ENCODE data around the gene KCNIP2. TPM values are rescaled to one million over a fixed set of nuclear protein-coding genes. Genes with fewer than 3 reads are reported as not detected.

KCNIP2 gene
- not detected in 2 replicates for total RNA-seq (2014; rRNA removed; shearing (Covaris generic))

DNA sequence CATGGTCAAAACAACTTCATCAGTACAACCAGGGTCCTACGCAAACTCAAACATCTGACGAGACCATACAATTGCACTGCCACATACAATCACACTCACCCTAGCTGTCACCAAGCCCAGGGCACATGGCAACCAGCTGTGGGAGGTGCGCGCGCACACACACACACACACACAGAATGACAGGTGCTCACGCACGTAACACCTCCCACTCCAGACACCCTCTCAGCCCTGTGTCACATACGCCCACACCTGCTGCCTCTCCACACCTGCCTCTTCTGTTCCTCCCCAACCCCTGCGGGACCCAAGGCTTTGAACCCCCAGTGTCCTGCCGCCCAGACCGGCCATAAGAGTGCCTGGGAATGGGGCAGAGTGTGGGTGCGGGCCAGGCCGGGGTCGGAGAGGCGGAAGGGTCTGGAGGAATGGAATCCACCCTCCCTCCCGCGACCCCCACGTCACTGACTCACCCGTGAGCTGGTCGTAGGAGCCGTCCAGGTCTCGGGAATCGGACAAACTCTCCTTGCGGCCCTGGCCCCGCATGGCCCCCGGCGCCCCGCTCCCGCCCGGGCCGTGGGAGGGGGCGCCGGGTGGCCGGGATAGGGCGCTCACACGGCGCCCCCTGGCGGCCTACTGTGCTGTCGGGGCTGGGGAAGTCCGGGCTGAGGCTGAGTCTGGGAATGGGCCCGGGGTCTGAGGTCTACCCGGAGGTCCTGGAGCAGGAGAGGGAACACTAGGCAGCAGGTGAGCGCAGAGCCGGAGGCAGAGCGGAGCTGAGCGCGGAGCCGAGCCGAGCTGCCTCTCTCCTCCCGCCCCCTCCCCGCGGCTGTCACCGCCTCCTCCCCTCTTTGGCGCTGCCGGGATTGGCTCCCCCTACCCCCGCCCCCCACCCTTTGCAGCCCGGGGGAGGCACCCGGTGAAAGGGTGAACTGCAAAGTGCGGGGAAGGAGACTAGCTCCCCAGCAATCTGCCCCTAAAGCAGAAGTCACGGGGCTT is at the start of gene KCNIP2:
Gene KCNIP2 (minus strand): TSS at position 769 of the 990 bp plus-strand sequence. CDS start 232 bp downstream, at position 537.
- in situ Hi-C loops (cut with HindIII; ENCODE audit: low sequenced_read_pairs): no loop called here
- DNase-seq (ENCODE audit: low spot score): peak; percentile 27

- no peak for DNase-seq (ENCODE audit: low spot score)
Observed at GRCh38 chr10:101892782-101893391, 49.3 kb upstream of the KCNIP2 start.

GRCh38 chr10:101889256-101890210 is 45.9 kb upstream of the KCNIP2 start:
- in situ Hi-C loops (cut with HindIII; ENCODE audit: low sequenced_read_pairs): loop anchor here (25.0 kb wide), 1 partner anchor 123 kb away; no protein-coding TSS in a partner anchor
- peak; percentile 82 for DNase-seq (ENCODE audit: low spot score)

More at GRCh38 chr10:101892782-101893391, 49.3 kb upstream of the KCNIP2 start:
- in situ Hi-C loops (cut with HindIII; ENCODE audit: low sequenced_read_pairs): loop anchor here (25.0 kb wide), 1 partner anchor 119 kb away; no protein-coding TSS in a partner anchor

DNA sequence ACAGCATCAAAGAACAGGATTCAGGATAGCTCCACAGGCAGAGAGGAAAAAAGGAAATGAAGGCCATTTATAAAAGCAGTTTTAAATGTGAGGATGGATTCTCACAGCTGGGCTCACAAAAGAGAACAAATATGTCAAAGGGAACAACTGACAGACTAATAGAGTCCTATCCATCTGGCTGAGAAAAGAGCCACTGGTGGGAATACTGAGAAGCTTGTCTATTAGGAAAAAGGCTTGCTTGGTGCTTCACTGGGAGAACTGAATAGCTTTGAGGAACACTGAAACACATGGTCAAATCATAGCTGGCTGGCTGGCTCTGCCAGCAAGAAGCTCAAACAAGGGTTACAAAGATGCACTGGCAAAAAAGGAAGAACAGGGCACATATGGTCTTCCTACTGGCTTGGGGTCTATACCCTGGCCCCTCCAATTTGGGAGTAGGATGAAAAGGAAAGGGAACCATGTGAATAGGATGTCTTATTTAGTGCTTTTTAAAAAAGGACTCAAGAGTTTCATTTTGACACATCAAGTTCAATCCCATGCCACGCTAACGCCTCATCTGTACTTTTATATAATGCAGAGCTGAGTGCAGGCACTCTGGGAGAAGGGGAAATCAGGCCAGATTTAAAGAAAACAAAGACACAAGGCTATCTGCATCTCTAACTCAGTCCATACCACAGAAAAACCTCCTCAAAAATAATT is 44.8 kb upstream of the KCNIP2 start:
- in situ Hi-C loops (cut with HindIII; ENCODE audit: low sequenced_read_pairs): loop anchor here (25.0 kb wide), 1 partner anchor 124 kb away; no protein-coding TSS in a partner anchor
- peak; percentile 50 for DNase-seq (ENCODE audit: low spot score)

DNA sequence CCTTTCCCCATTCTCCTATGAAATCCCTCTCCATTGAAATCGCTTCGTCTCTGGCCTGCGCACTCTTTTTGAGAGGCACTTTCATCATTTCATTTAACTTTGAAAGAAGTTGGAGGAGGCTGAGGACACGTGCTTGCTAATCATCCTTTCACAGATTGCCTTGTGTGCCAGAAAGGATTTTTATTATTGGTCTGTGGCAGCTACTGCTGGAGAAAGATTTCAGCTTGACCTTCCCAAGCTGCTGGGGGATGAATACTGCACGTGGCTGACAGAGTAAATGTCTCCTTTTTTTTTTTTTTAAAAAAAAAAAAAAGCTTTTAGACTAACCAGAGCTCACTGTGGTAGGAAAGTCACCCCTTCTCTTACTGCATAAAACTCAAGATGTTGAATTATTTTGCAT is 44.2 kb upstream of the KCNIP2 start:
- no peak for DNase-seq (ENCODE audit: low spot score)
- in situ Hi-C loops (cut with HindIII; ENCODE audit: low sequenced_read_pairs): loop anchor here (25.0 kb wide), 1 partner anchor 125 kb away; no protein-coding TSS in a partner anchor

DNA sequence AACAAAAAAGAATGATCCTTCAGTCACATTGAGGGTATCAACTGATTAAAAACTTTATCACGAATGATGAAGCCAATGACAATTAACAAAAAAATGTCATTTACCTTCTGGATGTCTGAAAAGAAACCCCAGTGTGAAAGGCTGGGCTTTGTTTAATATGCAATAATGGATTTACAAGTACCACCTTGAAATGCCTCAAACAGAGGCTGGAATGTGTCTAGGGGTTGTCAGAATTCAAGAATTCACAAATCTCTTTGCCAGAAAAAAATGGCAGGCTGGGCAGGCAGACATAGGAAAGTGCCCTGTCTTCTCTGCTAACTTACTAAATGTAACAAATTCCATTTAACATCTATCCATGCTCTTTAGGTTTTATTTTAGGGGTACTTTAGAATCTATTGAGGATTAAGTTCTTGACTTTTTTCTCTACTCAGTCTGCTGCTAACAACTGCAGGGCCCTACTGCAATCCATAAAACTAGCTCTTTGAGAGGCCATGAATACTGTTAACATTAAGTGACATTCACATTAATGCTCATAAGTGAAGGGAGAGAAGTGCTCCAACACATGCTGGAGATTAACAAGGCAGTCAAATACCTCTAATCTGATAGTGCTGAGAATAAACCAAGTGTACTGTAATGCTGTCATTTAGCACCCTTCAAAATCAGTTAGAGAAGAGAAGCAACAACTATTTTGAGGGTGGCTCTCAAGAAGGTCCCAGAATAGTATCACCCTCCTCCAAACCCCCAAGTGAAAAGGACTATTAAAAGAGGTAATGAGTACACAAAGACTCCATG is 43.1 kb upstream of the KCNIP2 start:
- DNase-seq (ENCODE audit: low spot score): no peak
- in situ Hi-C loops (cut with HindIII; ENCODE audit: low sequenced_read_pairs): loop anchor here (25.0 kb wide), 1 partner anchor 126 kb away; no protein-coding TSS in a partner anchor

DNA sequence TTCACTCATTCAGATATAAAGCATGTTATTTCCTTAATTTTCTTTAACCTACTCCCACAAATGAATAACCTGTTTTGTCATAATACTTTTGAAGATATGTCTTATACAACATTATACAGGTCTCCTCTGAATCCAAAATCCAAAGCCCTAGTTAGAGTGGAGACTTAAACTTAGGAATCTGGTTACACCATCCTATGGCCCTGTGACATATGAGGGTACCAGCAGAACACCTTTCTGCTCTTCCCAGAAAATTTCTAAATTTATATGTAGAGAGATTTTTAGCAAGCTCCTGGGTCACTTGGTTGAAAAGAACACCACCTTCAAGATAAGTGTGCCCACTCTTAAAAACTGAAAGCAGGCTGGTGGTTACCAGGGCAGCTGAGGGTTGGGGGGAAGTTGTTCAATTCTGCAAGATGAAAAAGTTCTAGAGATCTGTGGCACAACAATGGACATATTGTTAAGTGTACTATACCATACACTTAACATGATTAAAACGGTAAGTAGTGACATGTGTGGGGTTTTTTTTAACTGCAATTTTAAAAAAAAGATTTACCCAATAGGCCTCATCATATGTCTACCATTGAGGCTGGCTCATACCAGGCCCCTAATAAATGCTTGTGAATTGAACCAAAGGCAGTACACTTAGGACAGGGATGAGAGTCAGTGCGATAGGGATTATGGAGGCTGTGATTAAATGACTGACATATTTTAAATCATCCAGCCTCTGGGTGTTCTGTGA is 37.6 kb upstream of the KCNIP2 start:
- DNase-seq (ENCODE audit: low spot score): no peak
- in situ Hi-C loops (cut with HindIII; ENCODE audit: low sequenced_read_pairs): loop anchor here (25.0 kb wide), 1 partner anchor 131 kb away; no protein-coding TSS in a partner anchor

GRCh38 chr10:101880232-101880573 is 36.6 kb upstream of the KCNIP2 start:
- DNase-seq (ENCODE audit: low spot score): no peak
- in situ Hi-C loops (cut with HindIII; ENCODE audit: low sequenced_read_pairs): loop anchor here (25.0 kb wide), 1 partner anchor 132 kb away; no protein-coding TSS in a partner anchor

GRCh38 chr10:101879456-101880231 is 36.0 kb upstream of the KCNIP2 start:
- in situ Hi-C loops (cut with HindIII; ENCODE audit: low sequenced_read_pairs): loop anchor here (25.0 kb wide), 1 partner anchor 133 kb away; no protein-coding TSS in a partner anchor
- no peak for DNase-seq (ENCODE audit: low spot score)

GRCh38 chr10:101878869-101879268 is 35.3 kb upstream of the KCNIP2 start:
- in situ Hi-C loops (cut with HindIII; ENCODE audit: low sequenced_read_pairs): loop anchor here (25.0 kb wide), 1 partner anchor 133 kb away; no protein-coding TSS in a partner anchor
- DNase-seq (ENCODE audit: low spot score): no peak

- in situ Hi-C loops (cut with HindIII; ENCODE audit: low sequenced_read_pairs): loop anchor here (25.0 kb wide), 1 partner anchor 137 kb away; no protein-coding TSS in a partner anchor
- DNase-seq (ENCODE audit: low spot score): no peak
Observed at GRCh38 chr10:101875068-101875688, 31.6 kb upstream of the KCNIP2 start.

GRCh38 chr10:101874252-101874651 is 30.7 kb upstream of the KCNIP2 start:
- DNase-seq (ENCODE audit: low spot score): no peak
- in situ Hi-C loops (cut with HindIII; ENCODE audit: low sequenced_read_pairs): no loop called here

DNA sequence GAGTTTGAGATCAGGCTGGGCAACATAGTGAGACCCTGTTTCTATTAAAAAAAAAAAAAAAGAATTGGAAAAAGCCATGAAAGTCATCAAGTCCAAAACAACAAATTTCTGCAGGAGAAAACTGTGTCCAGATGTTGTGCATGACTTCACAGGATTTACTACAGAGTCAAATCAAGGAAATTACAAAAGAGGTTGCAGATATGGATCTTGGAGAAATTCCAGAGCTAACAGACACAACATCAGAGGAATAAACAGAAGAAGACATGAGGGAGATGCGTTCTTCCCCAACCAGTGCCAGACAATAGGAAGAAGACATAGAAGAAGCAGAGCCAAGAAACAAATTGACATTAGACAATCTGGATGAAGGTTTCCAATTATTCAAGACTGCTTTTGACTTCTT is 24.3 kb upstream of the KCNIP2 start:
- in situ Hi-C loops (cut with HindIII; ENCODE audit: low sequenced_read_pairs): no loop called here
- no peak for DNase-seq (ENCODE audit: low spot score)

GRCh38 chr10:101859530-101859929 is 15.9 kb upstream of the KCNIP2 start:
- no peak for DNase-seq (ENCODE audit: low spot score)
- in situ Hi-C loops (cut with HindIII; ENCODE audit: low sequenced_read_pairs): no loop called here

- DNase-seq (ENCODE audit: low spot score): no peak
- in situ Hi-C loops (cut with HindIII; ENCODE audit: low sequenced_read_pairs): no loop called here
Observed at GRCh38 chr10:101858723-101859500, 15.3 kb upstream of the KCNIP2 start.
